ENCODE data around the gene HSPA12B. TPM values are rescaled to one million over a fixed set of nuclear protein-coding genes. Genes with fewer than 3 reads are reported as not detected.

The HSPA12B gene
- total and polyA plus RNA-seq, 2 experiments from 2014 or later = 2.5 to 3.4 TPM

DNA sequence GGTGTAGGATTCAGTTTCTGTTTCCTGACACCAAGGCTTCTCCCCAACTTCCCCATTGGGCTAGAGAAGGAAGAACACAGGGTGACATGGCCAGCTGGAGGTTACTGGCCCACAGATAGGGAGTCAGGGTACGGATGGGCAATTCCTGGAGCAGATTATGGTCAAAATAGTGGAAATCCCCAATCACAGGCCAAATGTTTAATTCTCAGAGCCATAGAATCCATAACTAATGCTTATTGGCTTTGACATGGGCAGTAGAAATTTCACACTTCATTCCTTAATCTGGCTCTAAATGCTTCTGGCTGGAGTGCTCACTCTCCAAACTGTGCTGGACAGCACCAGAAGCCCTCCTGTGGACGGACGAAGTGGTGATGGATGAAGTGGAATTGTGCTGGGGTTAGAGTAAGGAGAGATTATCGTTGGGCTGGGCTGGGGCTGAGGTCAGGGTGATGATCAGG, 21.0 kb upstream of the HSPA12B start:
- Histone ChIP-seq H3K9me3 (ENCODE audit: low read depth) (no peaks in the 10 kb centered on the region), H3K4me1 (ENCODE audit: insufficient read depth) (no peaks in the 10 kb centered on the region), H3K36me3 (replicated peaks; ENCODE audit: insufficient read depth, low read depth) (no peaks in the 10 kb centered on the region), H3K79me2 (no peaks in the 10 kb centered on the region), H4K20me1 (ENCODE audit: insufficient read depth, poor library complexity, severe bottlenecking) (no peaks in the 10 kb centered on the region), H3K27me3 (no peaks in the 10 kb centered on the region), H3K4me2 (no peak overlapping the region), H3K4me3 (no peak overlapping the region), H2AFZ (no peak overlapping the region), H3K27ac (no peak overlapping the region), H3K9me2 (replicated peaks; ENCODE audit: insufficient read depth) (no peaks in the 10 kb centered on the region)
- DNase-seq (ENCODE audit: low spot score) = no peak
- no peak for TF ChIP-seq EZH2 (IDR thresholded peaks at IDR 0.05; ENCODE audit: borderline replicate concordance)
- no peak for TF ChIP-seq CTCF (IDR thresholded peaks at IDR 0.05; ENCODE audit: poor library complexity)
- no peak for TF ChIP-seq EZH2phosphoT487 (IDR thresholded peaks at IDR 0.05; ENCODE audit: low read depth, severe bottlenecking, unreplicated experiment)
- WGBS (ENCODE audit: low lambda C conversion rate, missing lambda C conversion rate) = 84% methylated on average over 4 of the region's 4 CpGs

- Histone ChIP-seq H3K36me3 (replicated peaks; ENCODE audit: insufficient read depth, low read depth) (no peaks in the 10 kb centered on the region), H3K4me1 (ENCODE audit: insufficient read depth) (no peaks in the 10 kb centered on the region), H3K4me3 (no peak within 1 kb of the TSS), H3K27ac (no peak within 1 kb of the TSS), H4K20me1 (ENCODE audit: insufficient read depth, poor library complexity, severe bottlenecking) (no peaks in the 10 kb centered on the region), H3K4me2 (no peak within 1 kb of the TSS), H3K9me3 (ENCODE audit: low read depth) (no peaks in the 10 kb centered on the region), H2AFZ (no peak within 1 kb of the TSS), H3K9me2 (replicated peaks; ENCODE audit: insufficient read depth) (no peaks in the 10 kb centered on the region), H3K27me3 (no peaks in the 10 kb centered on the region), H3K79me2 (no peaks in the 10 kb centered on the region)
- TF ChIP-seq EZH2phosphoT487 (IDR thresholded peaks at IDR 0.05; ENCODE audit: low read depth, severe bottlenecking, unreplicated experiment) (no peak), EZH2 (IDR thresholded peaks at IDR 0.05; ENCODE audit: borderline replicate concordance) (no peak), CTCF (IDR thresholded peaks at IDR 0.05; ENCODE audit: poor library complexity) (no peak)
- no peak for DNase-seq (ENCODE audit: low spot score)
- 92% methylated on average over 13 of the region's 15 CpGs for WGBS (ENCODE audit: low lambda C conversion rate, missing lambda C conversion rate)
These were observed 20.1 kb upstream of the HSPA12B start, which contains the start of gene SIGLEC1 for GRCh38 chr20:3712279-3712873. TSS of gene SIGLEC1 (minus strand) at chr20:3712600. CDS start at chr20:3707128, 5,472 bp downstream.

DNA sequence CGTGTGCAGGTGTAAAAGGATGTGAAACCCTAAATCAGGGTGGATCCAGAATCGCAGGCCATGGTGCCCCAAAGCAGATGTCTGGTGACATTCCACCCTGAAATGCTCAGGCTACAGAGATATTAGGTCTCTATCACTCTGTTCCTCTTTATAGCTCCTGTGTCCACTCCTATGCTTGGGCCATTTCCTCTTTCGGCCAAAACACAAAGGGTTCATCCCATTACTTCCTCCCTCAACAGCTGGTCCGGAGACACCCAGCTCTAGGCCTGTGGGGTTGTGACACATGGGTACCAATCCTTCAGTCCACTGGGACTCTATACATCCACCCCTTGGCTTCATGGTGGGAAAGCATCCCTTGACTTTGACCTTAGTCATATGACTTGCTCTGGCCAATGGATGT, 18.4 kb upstream of the HSPA12B start:
- Histone ChIP-seq H3K4me3 (no peak overlapping the region), H4K20me1 (ENCODE audit: insufficient read depth, poor library complexity, severe bottlenecking) (no peaks in the 10 kb centered on the region), H3K4me1 (ENCODE audit: insufficient read depth) (no peaks in the 10 kb centered on the region), H3K79me2 (no peaks in the 10 kb centered on the region), H3K9me2 (replicated peaks; ENCODE audit: insufficient read depth) (no peaks in the 10 kb centered on the region), H2AFZ (no peak overlapping the region), H3K36me3 (replicated peaks; ENCODE audit: insufficient read depth, low read depth) (no peaks in the 10 kb centered on the region), H3K27ac (no peak overlapping the region), H3K4me2 (no peak overlapping the region), H3K27me3 (no peaks in the 10 kb centered on the region), H3K9me3 (ENCODE audit: low read depth) (no peaks in the 10 kb centered on the region)
- TF ChIP-seq CTCF (IDR thresholded peaks at IDR 0.05; ENCODE audit: poor library complexity) (no peak), EZH2 (IDR thresholded peaks at IDR 0.05; ENCODE audit: borderline replicate concordance) (no peak), EZH2phosphoT487 (IDR thresholded peaks at IDR 0.05; ENCODE audit: low read depth, severe bottlenecking, unreplicated experiment) (no peak)
- WGBS (ENCODE audit: low lambda C conversion rate, missing lambda C conversion rate) = 93% methylated on average over 4 of the region's 4 CpGs
- no peak for DNase-seq (ENCODE audit: low spot score)

All from hepatocyte (in vitro differentiated cells).